Measurements from ENCODE around the gene CDK5.

- TF ChIP-seq CTCF (IDR thresholded peaks at IDR 0.05) (no peak), EP300 (IDR thresholded peaks at IDR 0.05) (no peak), POLR2A (IDR thresholded peaks at IDR 0.05) (peak; percentile 47)
Observed at GRCh38 chr7:151083071-151083823, 25.6 kb upstream of the CDK5 start, which contains the start of gene TMUB1.

Measured in ovary (tissue), 3 donors.